HCT116 (cell line): ENCODE results near the gene CNNM4. TPM values are rescaled to one million over a fixed set of nuclear protein-coding genes. Genes with fewer than 3 reads are reported as not detected.

Experiments
- ATAC-seq: fragments of 200-7000 bp; cut with Tn5 transposase; 2 replicates; pipeline ENCODE4 v1.9.1; 2020; ENCODE audit warnings: mild to moderate bottlenecking, moderate library complexity
- BruUV-seq: library from RNA; stranded (reverse); fragments of 400-500 nt; replicated peaks from 2 replicates; lab custom pipeline; 2021; lab: Mats Ljungman, UMichigan
- CTCF ChIA-PET: fragments of 300-600 bp; sonication (Branson Sonifier 250); formaldehyde crosslinking; loops from one replicate; lab custom pipeline; 2021; ENCODE audit warnings: antibody characterized with exemption; lab: Charles Lee
- POLR2A ChIA-PET: fragments of 300-600, 350-600 bp; sonication (Branson Sonifier 250); formaldehyde crosslinking; loops from one replicate; lab custom pipeline; 2021; ENCODE audit warnings: antibody characterized with exemption; lab: Charles Lee
- RAD21 ChIA-PET, 2 experiments: fragments of 300-600 bp; sonication (Branson Sonifier 250); formaldehyde crosslinking; loops; one replicate each; lab custom pipeline; 2023; ENCODE audit warnings: low total read pairs in 2 of 2; ENCODE audit not compliant: uncharacterized antibody in 2 of 2, unreplicated experiment in 2 of 2, low non-redundant PET in 1 of 2; lab: Charles Lee
- DNase-seq: peaks from one replicate; pipeline ENCODE4 v3.0.0-alpha.2; 2010; ENCODE audit warnings: low read depth, low spot score
- H2AFZ ChIP-seq: fragments of 200-600 bp; shearing (Covaris generic), sonication (generic); 2 replicates; pipeline ENCODE4 v1.6.1; 2017; ENCODE audit warnings: low read depth, mixed run types, mixed read lengths, antibody characterized with exemption, low read length; ENCODE audit not compliant: poor library complexity, severe bottlenecking
- H3K27ac ChIP-seq: 2 replicates; pipeline ENCODE4 v1.5.1; 2012; ENCODE audit warnings: low read depth, low read length
- H3K27me3 ChIP-seq: fragments of 200-600 bp; sonication (generic); 2 replicates; pipeline ENCODE4 v1.6.1; 2016; ENCODE audit warnings: mixed run types, low read length, mixed read lengths; ENCODE audit not compliant: insufficient read depth
- H3K36me3 ChIP-seq, 2 experiments: fragments of 200-500 bp in 1 of 2; fragments of 200-600 bp in 1 of 2; sonication (Bioruptor generic) in 1 of 2; sonication (generic) in 1 of 2; 2 replicates each; pipeline versions ENCODE4 v1.5.1 to v1.6.1; 2014 to 2016; ENCODE audit warnings: low read length in 2 of 2, inconsistent platforms in 1 of 2, mixed read lengths in 1 of 2, mixed run types in 1 of 2; ENCODE audit not compliant: insufficient read depth in 2 of 2, control insufficient read depth in 1 of 2
- H3K4me1 ChIP-seq, 2 experiments: fragments of 200-600 bp in 1 of 2; sonication (generic) in 1 of 2; 2 replicates each; pipeline versions ENCODE4 v1.5.1 to v1.6.1; 2012 to 2017; ENCODE audit warnings: low read length in 2 of 2, inconsistent platforms in 1 of 2, mild to moderate bottlenecking in 1 of 2, mixed read lengths in 1 of 2, mixed run types in 1 of 2, moderate library complexity in 1 of 2; ENCODE audit not compliant: insufficient read depth in 2 of 2, control insufficient read depth in 1 of 2
- H3K4me2 ChIP-seq: fragments of 200-600 bp; sonication (generic); 2 replicates; pipeline ENCODE4 v1.6.1; 2017; ENCODE audit warnings: mixed run types, low read length, mixed read lengths
- H3K4me3 ChIP-seq, 2 experiments: fragments of 200-600 bp in 1 of 2; sonication (generic) in 1 of 2; replicated peaks in 1 of 2; 2 replicates each; pipeline ENCODE4 v1.5.1; 2011 to 2016; ENCODE audit warnings: low read length in 2 of 2, control low read depth in 1 of 2, low read depth in 1 of 2, mild to moderate bottlenecking in 1 of 2, mixed read lengths in 1 of 2, mixed run types in 1 of 2
- H3K79me2 ChIP-seq: fragments of 200-600 bp; sonication (generic); 2 replicates; pipeline ENCODE4 v1.6.1; 2017; ENCODE audit warnings: mild to moderate bottlenecking, mixed run types, low read length, moderate library complexity, mixed read lengths; ENCODE audit not compliant: insufficient read depth
- H3K9ac ChIP-seq: fragments of 200-600 bp; sonication (generic); 2 replicates; pipeline ENCODE4 v1.6.1; 2016; ENCODE audit warnings: low read length, mixed read lengths
- H3K9me2 ChIP-seq: fragments of 200-600 bp; sonication (generic), shearing (Covaris generic); 2 replicates; pipeline ENCODE4 v1.6.1; 2017; ENCODE audit warnings: mixed run types, mild to moderate bottlenecking, moderate library complexity; ENCODE audit not compliant: insufficient read depth
- H3K9me3 ChIP-seq, 2 experiments: fragments of 200-500 bp in 1 of 2; fragments of 200-600 bp in 1 of 2; sonication (Bioruptor generic) in 1 of 2; sonication (generic) in 1 of 2; 2 replicates each; pipeline ENCODE4 v1.6.1; 2014 to 2017; ENCODE audit warnings: low read length in 2 of 2, mixed read lengths in 2 of 2, inconsistent platforms in 1 of 2, low read depth in 1 of 2, mild to moderate bottlenecking in 1 of 2, mixed run types in 1 of 2, moderate library complexity in 1 of 2; ENCODE audit not compliant: control insufficient read depth in 1 of 2, insufficient read depth in 1 of 2
- H4K20me1 ChIP-seq: fragments of 200-600 bp; sonication (generic), shearing (Covaris generic); 2 replicates; pipeline ENCODE4 v1.6.1; 2017; ENCODE audit warnings: mixed run types, mild to moderate bottlenecking, moderate library complexity; ENCODE audit not compliant: insufficient read depth
- ATF3 ChIP-seq: IDR thresholded peaks from 2 replicates; pipeline ENCODE4 v1.6.1; 2012
- EZH2 ChIP-seq: fragments of 200-600 bp; sonication (generic); IDR thresholded peaks from 2 replicates; pipeline ENCODE4 v1.6.1; 2017; ENCODE audit warnings: antibody characterized with exemption, mixed run types
- JUND ChIP-seq: IDR thresholded peaks from 2 replicates; pipeline ENCODE4 v1.6.1; 2012
- MAX ChIP-seq: IDR thresholded peaks from 2 replicates; pipeline ENCODE4 v1.6.1; 2012
- POLR2A ChIP-seq: IDR thresholded peaks from 2 replicates; pipeline ENCODE4 v1.7.0; 2011; ENCODE audit warnings: borderline replicate concordance; ENCODE audit not compliant: insufficient read depth, insufficient read length; ENCODE audit errors: extremely low read depth
- SIN3A ChIP-seq: IDR thresholded peaks from 2 replicates; pipeline ENCODE4 v1.6.1; 2012; ENCODE audit warnings: low read depth
- SP1 ChIP-seq: IDR thresholded peaks from 2 replicates; pipeline ENCODE4 v1.6.1; 2012; ENCODE audit warnings: low read depth
- TCF7L2 ChIP-seq: IDR thresholded peaks from 2 replicates; pipeline ENCODE4 v1.7.0; 2011; ENCODE audit warnings: borderline replicate concordance, inconsistent platforms; ENCODE audit not compliant: insufficient read depth, insufficient read length; ENCODE audit errors: extremely low read depth
- YY1 ChIP-seq: IDR thresholded peaks from 2 replicates; pipeline ENCODE4 v1.6.1; 2011; ENCODE audit warnings: low read length, low read depth, moderate library complexity, mild to moderate bottlenecking; ENCODE audit not compliant: insufficient replicate concordance; ENCODE audit errors: extremely low read depth
- ZNF274 ChIP-seq: fragments of 200-500 bp; sonication (Bioruptor generic); IDR thresholded peaks from 2 replicates; pipeline ENCODE4 v1.6.1; 2014; ENCODE audit warnings: mild to moderate bottlenecking, low read depth, low read length, inconsistent platforms
- intact Hi-C: fragments of 100-400 bp; cut with micrococcal nuclease; formaldehyde crosslinking; loops from 2 replicates; pipeline ENCODE4 v1.10.0; 2022
- total RNA-seq: library from RNA; stranded (reverse); gene quantifications from one replicate; pipeline ENCODE4 v1.2.1, GENCODE V29; 2021; ENCODE audit not compliant: unreplicated experiment

CNNM4 gene
- total RNA-seq, 1 experiment from 2014 or later = 7.9 TPM

GRCh38 chr2:96806468-96807126 lies 45.9 kb downstream of the CNNM4 start:
- Histone ChIP-seq H2AFZ (no peak overlapping the region), H3K9ac (no peak overlapping the region), H3K9me3 (no peaks in the 10 kb centered on the region), H3K4me2 (no peak overlapping the region), H3K27ac (no peak overlapping the region), H4K20me1 (no peaks in the 10 kb centered on the region), H3K9me2 (no peaks in the 10 kb centered on the region), H3K4me3 (no peak overlapping the region), H3K27me3 (no peaks in the 10 kb centered on the region), H3K36me3 (peaks cover 0 to 5% of the 10 kb centered on the region in 2 experiments; a peak in 3 of 4 replicates), H3K79me2 (no peaks in the 10 kb centered on the region), H3K4me1 (no peaks in the 10 kb centered on the region)
- ChIA-PET RAD21 (no interaction called here), POLR2A (interaction anchor here (1.0 kb wide), 1 partner anchor 10 kb away, joined by 3 read pairs; the partner anchor contains the start of gene CNNM3), CTCF (interaction anchor here (0.9 kb wide), 1 partner anchor 10 kb away, joined by 3 read pairs; the partner anchor contains the start of gene CNNM3)
- intact Hi-C loops = no loop called here
- no peak for ATAC-seq
- TF ChIP-seq SP1 = no peak
- TF ChIP-seq JUND = no peak
- TF ChIP-seq YY1 = no peak
- no peak for TF ChIP-seq POLR2A
- BruUV-seq = no TSS peak
- no peak for DNase-seq

GRCh38 chr2:96807127-96807471 lies 46.4 kb downstream of the CNNM4 start:
- no peak overlapping the region for H2AFZ ChIP-seq
- DNase-seq (no peak), ATAC-seq (no peak)
- TF ChIP-seq MAX = no peak
- no peak for TF ChIP-seq ATF3
- no peak for TF ChIP-seq ZNF274
- no peak for TF ChIP-seq TCF7L2
- TF ChIP-seq EZH2 = no peak
- TF ChIP-seq SIN3A = no peak
- TF ChIP-seq YY1 = no peak
- ChIA-PET POLR2A (no interaction called here), CTCF (interaction anchor here (0.9 kb wide), 1 partner anchor 9 kb away, joined by 3 read pairs; the partner anchor contains the start of gene CNNM3), RAD21 (no interaction called here)
- H3K27ac ChIP-seq = no peak overlapping the region
- no peak overlapping the region for H3K9ac ChIP-seq
- H4K20me1 ChIP-seq = no peaks in the 10 kb centered on the region
- no peaks in the 10 kb centered on the region for H3K9me2 ChIP-seq
- no peak overlapping the region for H3K4me3 ChIP-seq
- no peaks in the 10 kb centered on the region; a peak in 2 of 4 replicates for H3K36me3 ChIP-seq
- H3K79me2 ChIP-seq = no peaks in the 10 kb centered on the region
- no peaks in the 10 kb centered on the region for H3K27me3 ChIP-seq
- no peak overlapping the region for H3K4me2 ChIP-seq
- no peaks in the 10 kb centered on the region for H3K4me1 ChIP-seq
- no TSS peak for BruUV-seq
- intact Hi-C loops = no loop called here
- H3K9me3 ChIP-seq = no peaks in the 10 kb centered on the region
